ENCODE data around the gene TRAF3IP1. TPM values are rescaled to one million over a fixed set of nuclear protein-coding genes. Genes with fewer than 3 reads are reported as not detected.
A peak's percentile ranks its signal among the peaks of the same experiment; 100 is the strongest.
"Not testable (repeated sequence)": the region's sequence is repeated elsewhere in the genome, so short reads cannot be mapped to it uniquely, and the experiment has no call there.

The TRAF3IP1 gene, protein sequence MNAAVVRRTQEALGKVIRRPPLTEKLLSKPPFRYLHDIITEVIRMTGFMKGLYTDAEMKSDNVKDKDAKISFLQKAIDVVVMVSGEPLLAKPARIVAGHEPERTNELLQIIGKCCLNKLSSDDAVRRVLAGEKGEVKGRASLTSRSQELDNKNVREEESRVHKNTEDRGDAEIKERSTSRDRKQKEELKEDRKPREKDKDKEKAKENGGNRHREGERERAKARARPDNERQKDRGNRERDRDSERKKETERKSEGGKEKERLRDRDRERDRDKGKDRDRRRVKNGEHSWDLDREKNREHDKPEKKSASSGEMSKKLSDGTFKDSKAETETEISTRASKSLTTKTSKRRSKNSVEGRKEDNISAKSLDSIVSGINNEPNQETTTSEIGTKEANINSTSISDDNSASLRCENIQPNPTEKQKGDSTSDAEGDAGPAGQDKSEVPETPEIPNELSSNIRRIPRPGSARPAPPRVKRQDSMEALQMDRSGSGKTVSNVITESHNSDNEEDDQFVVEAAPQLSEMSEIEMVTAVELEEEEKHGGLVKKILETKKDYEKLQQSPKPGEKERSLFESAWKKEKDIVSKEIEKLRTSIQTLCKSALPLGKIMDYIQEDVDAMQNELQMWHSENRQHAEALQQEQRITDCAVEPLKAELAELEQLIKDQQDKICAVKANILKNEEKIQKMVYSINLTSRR
- 10 to 100 TPM; 16.5 to 24.6 (median 18.7) TPM for polyA plus RNA-seq (ENCODE audit: insufficient read depth in 1 of 5, insufficient read length in 5 of 5, low replicate concordance in 1 of 5)
- long read RNA-seq, donor 1, partial matches to known transcripts, result 0 of 3 reads
- long read RNA-seq, donor 1, other reads (novel, unspliced or antisense), result 0 of 3 reads
- long read RNA-seq, donor 2, result 0 reads
- long read RNA-seq, donor 3, partial matches to known transcripts, result 19 of 20 reads
- long read RNA-seq, donor 3, other reads (novel, unspliced or antisense), result 0 of 20 reads
- long read RNA-seq, donor 4, result 0 reads
- long read RNA-seq, donor 5, partial matches to known transcripts, result 8 of 9 reads
- long read RNA-seq, donor 5, other reads (novel, unspliced or antisense), result 0 of 9 reads
- long read RNA-seq, donor 6, partial matches to known transcripts, result 0 of 2 reads
- long read RNA-seq, donor 6, other reads (novel, unspliced or antisense), result 0 of 2 reads
- long read RNA-seq, donor 7, partial matches to known transcripts, result 0 of 1 reads
- long read RNA-seq, donor 7, other reads (novel, unspliced or antisense), result 0 of 1 reads
- long read RNA-seq, donor 8, partial matches to known transcripts, result 0 of 1 reads
- long read RNA-seq, donor 8, other reads (novel, unspliced or antisense), result 0 of 1 reads

DNA sequence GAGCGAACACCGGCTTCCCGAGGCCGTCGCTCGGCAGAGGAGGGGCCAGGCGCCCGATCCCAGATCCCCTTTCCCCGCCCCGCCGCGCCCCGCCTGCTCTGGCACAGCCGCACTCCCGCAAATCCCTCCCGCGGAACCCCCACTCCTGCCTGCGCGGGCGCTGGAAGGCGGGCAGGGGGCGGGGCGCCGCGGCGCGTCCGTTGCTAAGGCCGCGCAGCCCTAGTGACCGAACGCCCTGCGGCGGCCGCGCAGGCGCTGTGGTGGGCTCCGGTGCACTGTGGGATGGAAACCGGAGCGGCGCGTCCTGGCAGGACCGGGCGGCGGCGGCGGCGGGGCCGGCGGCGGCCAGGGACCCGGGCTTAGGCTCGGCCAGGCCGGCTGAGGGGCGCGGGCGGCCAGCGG, at the start of gene TRAF3IP1:
TRAF3IP1 (plus strand) TSS at position 273 of the 402 bp plus-strand sequence. CDS start 145 bp downstream, outside the sequence.
- peak; percentile 93 to 94 for DNase-seq

DNA sequence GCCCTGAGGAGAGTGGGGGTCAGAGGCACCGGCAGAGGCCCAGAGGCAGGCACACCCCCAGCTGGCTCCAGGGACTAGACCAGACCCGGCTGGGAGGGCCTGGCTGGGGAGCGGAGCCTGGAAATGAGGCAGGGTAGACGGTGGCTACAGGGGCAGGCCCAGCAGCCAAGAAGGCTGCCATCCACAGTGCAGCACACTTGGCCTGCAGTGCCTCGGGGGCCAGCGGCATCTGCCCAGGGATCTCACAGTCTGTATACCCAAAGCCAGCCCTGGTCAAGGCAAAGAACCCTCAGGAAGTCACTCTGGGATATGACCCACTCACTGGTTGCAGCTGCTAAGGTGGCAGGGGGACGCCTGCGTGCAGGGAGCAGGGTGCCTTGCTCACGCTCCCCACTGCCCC, 49.7 kb upstream of the TRAF3IP1 start:
- no peak for DNase-seq

DNA sequence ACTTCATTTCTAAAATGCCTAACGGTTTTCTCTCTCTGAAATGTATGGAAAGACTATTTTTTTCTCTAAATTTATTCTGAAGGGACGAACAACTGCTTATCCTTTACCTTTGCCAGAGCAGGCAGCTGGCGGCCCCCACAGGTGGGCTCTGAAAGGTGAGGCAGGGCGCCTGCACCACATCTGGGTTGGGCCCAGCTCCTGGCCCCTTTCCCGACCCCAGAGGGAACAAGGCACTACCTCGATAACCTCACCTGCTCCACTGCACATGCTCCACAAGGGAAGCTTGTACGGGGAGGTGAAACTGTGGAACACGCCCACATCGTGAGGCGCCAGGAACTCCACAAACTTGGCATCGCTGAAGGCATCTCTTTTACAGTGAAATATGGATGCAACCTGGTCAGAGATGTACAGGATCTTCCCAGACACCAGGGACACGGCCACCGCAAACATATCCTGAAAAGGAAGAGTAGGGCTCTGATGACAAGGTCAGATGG, 49.2 kb upstream of the TRAF3IP1 start:
- DNase-seq, result no peak

DNA sequence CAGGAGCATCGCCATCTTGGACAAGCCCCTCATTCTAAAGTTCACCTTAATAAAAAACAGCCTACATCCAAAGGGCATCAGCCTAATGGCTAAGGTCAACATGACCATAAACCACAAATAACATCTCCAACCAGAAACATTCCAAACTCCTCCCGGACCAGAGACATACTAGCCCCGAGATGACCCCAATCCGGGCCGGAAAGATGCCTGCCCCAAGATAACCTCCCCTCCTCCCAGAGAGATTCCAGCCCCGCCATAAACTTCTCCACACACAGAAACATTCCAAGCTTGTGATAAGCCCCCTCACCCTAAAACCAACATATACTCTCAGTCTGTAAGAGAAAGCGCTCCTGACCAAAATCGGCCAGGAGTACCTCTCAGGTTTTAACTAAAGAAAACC, 48.6 kb upstream of the TRAF3IP1 start:
- DNase-seq, result not testable (repeated sequence)

DNA sequence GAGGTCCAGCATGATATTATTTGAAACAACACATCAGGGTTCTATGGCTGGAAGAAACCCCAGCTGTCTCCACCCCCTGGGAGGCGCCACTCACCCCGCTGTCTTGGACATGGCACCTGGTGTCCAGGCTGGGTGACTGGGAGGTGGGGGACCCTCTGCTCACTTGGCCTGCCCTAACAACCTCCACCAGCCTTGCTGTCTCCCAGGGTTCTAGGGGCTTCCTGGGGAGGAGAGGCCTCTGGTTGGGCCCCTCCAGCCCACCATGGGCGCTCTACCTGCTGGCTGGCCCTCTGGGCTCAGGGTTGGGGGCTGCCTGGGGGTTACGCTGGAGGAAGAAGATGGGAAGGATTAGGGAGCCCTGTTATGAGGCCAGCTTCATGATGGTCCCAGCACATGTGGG, 48.2 kb upstream of the TRAF3IP1 start:
- DNase-seq, result no peak

DNA sequence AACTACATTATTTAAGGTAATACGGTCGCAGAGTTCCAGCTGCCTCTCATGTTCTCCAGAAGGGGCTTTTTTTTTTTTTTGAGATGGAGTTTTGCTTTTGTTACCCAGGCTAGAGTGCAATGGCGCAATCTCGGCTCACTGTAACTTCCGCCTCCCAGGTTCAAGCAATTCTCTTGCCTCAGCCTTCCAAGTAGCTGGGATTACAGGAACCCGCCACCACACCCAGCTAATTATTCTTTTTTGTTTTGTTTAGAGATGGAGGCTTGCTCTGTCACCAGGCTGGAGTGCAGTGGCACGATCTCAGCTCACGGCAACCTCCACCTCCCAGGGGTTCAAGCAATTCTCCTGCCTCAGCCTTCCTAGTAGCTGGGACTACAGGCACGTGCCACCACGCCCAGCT, 46.9 kb upstream of the TRAF3IP1 start:
- not testable (repeated sequence) for DNase-seq

DNA sequence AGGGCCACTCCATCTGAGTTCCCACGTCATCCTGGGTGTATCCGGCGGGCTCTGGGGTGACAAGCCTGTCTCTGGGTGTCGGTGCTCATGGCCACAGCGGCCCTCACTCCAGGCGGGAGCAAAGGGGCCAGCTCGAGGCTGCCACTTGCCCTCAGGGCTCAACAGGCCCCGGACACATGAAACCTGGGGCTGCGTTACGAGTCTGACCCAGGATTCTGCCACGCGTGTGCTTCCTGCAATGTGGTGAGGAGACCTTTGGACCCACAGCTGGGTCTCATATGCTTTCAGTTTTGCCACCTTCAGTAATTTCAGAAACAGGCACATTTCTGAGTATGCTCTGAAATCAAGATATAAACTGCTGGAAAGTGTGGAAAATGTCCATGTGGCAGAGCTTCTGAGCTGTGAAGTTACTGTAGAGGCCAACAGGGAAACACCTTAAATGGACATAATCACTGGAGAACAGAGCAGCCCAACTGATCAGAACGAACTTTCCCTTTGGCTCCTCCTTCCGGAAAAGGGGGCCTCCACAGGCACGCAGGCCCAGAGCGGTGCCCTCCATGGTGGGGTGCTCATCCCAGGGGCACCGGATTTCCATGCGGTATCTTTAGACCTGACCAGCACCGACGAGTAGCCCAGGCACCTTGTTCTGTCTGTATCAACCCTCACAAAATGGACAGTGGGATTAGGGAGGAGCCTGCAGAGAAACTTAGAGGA, 46.0 kb upstream of the TRAF3IP1 start:
- no peak for DNase-seq

DNA sequence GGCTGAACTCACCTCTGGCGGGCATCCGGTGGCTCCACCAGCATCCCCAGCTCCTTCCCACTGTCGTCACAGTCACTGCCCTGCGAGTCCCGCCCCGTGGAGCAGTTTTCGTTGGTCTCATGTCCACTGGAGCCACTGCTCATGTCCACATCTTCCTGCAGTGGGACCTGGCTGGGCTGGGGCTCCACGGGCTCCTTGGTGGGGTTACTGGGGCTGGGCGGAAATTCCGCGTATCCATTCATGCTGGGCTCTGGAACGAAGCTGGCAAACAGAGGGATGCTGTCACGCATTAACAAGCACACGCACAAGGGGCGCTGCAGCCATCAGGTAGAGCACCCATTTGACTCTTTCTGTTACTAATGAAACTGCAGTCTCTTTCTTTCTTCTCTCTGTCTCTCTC, 42.6 kb upstream of the TRAF3IP1 start:
- no peak for DNase-seq

DNA sequence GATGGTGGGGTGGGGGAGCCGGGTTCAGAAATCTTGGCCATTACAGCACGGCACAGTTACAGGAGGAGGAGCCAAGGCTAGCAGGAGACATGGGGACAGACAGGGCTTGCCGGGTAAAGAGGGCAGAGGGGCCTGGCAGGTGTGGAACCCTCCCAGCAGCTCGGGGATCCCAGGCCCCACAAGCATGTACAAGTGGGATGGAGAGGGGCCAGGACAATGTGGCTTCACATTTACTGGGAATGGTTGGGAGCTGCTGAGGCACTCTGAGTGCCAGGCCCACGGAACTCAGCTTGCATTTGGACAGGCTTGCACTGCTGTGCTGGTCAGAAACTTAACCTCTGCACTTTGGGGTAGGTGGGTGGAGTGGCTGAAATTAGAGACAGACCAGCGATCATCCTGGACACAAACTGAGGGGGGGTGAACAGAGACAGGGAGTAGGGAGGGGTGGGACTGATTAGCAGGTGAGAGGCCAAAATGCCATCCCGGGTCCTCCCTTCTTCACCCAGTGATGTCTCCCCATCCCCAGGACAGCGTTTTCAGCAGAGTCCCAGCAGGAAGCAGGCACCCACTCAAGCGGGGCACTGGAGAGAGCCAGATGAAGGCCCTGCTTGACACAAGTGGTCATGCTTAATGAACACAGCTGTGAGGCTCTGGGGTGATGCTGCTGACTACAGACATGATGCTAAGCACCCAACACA, 41.5 kb upstream of the TRAF3IP1 start:
- DNase-seq, result no peak

DNA sequence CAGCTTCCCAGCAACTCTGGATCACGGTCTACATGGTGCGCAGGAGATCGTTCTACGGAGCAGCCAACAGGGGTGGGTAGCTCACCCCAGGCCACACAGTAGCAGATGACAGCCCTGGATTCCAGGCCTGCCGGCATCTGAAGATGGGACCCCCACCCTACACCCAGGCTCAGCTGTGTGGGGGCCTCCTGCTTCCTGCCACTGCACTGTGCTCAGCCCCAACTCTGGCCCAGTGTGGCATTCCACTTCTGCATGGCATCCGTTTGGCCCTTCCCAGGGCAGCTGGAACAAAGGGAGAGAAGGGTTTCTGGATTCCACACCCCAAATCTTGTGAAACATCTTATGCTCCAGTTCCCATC, 41.0 kb upstream of the TRAF3IP1 start:
- no peak for DNase-seq

DNA sequence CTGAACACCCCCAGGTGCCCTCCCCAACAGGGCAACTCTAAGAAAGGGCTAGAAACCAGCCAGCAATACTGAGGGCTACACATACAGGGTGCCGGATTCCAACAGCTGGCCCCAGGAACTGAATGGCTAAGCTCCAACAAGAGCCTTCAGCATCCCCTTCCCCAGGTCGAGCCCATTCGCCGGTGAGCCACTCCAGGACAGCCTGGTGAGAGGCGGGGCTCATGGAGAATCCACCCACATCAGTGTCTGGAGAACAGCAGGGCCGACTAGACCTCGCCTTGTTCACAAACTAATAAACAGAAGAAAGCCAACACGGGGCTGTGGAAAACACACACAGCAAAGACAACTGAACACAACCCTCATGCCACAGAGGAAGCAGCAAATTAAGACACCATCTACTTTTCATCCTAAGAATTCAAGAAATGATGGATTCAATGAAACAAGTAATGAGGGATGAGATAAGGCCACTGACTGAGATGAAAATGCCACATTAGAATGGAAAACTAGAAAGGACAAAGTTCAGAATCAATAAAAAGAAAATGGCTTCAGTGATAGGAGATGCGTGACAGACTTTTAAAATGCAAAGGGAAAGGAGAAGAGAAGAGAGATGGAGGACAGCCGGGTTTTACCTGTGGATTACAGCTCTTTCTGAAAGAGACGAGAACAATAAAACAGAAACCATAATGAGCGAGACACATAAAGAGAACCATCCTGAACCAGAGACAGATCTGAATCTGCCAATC, 40.1 kb upstream of the TRAF3IP1 start:
- no peak for DNase-seq

DNA sequence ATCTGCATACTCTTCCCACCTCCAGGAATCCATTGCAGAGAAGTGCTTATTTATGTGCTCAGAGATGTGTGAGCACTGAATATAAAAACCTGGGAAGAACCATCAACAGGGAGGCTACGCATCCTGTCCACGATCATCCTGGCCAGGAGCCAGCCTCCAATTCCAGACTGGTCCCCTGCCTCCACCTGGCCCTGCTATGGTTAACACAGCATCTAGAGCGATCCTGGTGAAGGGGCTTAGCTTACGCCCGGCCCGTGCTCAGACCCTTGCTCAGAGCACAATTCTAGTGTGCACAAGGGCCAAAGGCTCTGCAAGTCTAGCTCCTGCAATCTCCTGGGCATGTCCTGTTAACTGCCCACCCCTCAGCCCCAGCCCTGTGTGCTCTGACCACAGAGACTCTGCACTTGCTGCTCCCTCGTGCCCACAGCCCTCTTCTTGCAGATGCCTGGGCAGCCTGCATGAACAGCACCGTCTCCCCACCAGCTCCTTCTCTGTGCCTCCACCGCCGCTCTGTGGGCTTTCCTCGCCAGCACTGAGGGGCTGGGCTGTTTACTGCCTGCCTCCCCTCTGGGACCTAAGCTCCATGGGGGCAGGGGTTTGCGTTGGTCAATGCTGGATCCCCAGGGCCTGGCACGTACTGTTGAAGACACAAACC, 38.4 kb upstream of the TRAF3IP1 start:
- DNase-seq, result no peak

DNA sequence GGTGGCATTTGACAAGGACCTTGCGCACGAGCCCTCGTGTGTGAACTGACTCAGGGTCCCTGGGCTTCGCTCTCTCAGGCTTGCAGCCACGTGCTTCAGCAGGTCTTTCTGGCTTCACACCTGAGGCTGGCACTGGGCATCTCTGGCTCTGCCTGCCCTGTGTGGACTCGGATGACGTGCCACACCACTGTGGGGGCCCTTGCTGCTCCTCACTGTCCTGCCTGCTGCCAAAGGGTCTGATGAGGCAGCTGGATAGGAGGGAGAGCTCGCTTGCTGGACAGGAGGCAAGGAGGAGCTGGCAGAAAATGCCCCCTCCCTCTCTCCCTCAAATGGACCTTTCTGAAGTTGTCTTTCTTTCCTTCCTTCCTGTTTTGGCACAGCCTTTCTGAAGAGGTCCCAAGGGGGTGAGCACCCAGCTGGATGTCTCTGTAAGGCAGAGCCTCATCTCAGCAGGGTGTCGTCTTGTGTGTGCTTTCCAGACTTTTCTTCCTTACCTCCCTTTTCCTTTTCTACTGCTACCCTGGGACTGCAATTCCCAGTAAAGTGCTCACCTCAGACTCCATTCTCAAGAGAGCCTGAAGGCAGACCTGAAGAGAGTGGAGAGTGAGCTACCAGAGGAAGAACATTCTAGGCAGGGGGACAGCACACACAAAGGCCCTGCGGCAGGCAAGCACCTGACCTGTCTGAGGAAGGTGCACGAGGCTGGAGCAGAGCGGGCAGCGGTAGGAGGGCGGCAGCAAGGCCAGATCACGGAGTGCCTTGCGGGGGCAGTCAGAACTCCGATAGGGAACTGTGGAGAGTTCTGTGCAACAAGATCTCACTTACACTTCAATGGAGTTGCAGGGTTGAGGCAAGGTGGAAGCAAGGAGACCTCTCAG, 37.2 kb upstream of the TRAF3IP1 start:
- DNase-seq, result no peak

DNA sequence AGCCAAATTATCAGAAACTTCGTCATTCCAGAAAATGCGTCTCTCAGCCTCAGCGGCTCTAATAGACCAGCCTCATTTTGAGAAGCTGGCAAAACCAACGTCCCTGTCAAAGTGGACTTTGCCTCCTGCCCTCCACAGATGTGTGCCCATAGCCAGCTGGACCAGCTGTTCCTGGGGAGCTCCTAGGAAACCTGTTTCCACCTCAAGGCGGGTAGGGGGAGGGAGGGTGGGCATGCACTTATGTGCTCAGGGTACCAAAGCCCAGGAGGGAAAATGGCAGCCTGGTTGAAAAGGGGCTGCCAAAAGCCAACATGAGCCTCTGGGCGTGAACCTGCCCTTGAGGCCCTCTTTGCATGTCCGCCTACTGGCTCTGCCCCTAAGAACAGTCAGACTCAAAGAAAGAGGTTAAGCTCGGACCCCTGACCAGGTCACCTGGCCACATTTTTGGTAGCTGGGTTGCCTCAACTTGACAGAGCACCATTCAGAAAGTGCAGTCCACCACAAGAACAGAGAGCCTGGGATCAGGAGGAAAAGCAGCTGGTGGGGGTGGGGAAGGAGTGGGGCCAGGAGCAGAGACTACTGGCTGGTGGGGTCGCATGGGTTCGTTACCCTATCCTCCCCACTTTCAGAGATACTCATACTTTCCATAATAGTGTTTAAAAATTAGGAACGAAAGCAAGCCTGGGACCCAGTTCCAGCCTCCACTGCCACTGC, 35.4 kb upstream of the TRAF3IP1 start:
- no peak for DNase-seq

DNA sequence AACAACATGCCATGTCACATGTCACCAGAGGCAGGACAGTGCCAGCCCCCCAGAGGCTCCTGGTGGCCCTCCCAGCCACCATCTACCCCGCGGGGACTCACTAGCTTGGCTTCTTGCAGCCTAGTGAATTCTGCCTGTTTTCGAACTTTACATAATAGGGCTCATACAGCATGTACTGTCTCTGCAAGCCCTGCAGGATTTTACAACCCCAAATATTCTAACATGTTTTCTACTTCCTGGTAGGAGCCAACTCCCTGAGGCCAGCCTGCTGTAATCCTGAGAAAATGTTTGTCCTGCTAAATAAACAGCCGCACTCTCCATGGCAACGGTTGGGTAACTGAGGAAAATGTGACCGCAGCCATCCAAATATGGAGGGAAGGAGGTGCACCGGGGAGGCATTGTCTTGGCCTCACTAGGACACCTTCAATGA, 34.6 kb upstream of the TRAF3IP1 start:
- DNase-seq, result peak; percentile 81 to 82

DNA sequence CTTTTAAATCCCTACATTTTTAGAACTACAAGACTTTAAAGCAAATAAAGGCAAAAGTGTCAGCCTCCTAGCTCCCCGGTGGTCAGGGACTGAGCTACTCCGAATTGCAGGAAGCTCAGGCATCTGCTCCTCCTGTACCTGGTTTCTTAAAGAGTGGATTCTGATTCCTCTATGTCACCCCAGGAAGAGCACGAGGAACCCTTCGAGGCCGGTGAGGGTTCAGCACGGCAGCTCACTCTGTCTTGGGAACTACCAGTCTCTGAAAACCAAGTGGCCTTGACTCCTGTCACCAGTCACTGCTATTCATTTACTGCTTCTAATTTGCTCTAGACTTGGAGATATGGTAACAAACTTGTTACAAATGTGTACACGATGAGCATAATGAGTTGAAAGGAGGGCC, 34.2 kb upstream of the TRAF3IP1 start:
- DNase-seq, result peak in 1 of 2 donors; percentile 17

DNA sequence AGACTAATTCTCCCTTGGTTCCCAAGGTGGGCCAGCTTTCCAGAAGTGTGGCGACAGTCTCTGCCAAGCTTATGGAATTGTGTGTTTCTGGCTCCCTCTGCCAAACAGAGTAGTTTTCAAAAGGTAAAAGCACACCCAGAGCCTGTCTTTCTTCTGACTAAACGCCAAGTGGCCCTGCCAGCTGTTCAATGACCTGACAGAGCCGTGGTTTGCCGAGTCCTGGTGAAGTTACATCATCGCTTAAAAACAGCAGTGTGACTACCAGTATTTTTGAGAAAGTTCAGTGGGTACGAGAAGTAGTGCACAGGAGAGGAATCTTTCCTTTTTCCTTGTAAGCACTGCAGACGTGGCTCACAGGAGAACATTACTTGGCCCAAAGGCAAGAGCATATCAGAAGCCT, 33.8 kb upstream of the TRAF3IP1 start:
- DNase-seq, result peak in 1 of 2 donors; percentile 21

Measured in right lung (tissue), 10 donors.